HG03378 (cell line): ENCODE results near the gene FITM1.
"Not testable (repeated sequence)": the region's sequence is repeated elsewhere in the genome, so short reads cannot be mapped to it uniquely, and the experiment has no call there.

Experiments
- ATAC-seq: cut with Tn5 transposase; IDR thresholded peaks from one replicate; pipeline ENCODE4 v1.9.1; 2021; ENCODE audit warnings: mild to moderate bottlenecking, moderate library complexity; ENCODE audit not compliant: unreplicated experiment

Gene FITM1

GRCh38 chr14:24098229-24098926 lies 32.1 kb upstream of the FITM1 start:
- ATAC-seq = no peak

GRCh38 chr14:24098927-24099813 lies 31.3 kb upstream of the FITM1 start:
- ATAC-seq = no peak

GRCh38 chr14:24100197-24100981 lies 30.1 kb upstream of the FITM1 start:
- no peak for ATAC-seq

GRCh38 chr14:24100982-24101494 lies 29.4 kb upstream of the FITM1 start:
- ATAC-seq = no peak

GRCh38 chr14:24102357-24103048 lies 28.0 kb upstream of the FITM1 start:
- no peak for ATAC-seq

GRCh38 chr14:24103451-24103850 lies 27.0 kb upstream of the FITM1 start:
- ATAC-seq = no peak

- ATAC-seq = not testable (repeated sequence)
Observed at GRCh38 chr14:24105609-24106239, 24.7 kb upstream of the FITM1 start.

- no peak for ATAC-seq
Observed at GRCh38 chr14:24106672-24107271, 23.7 kb upstream of the FITM1 start.

GRCh38 chr14:24108336-24108874 lies 22.1 kb upstream of the FITM1 start:
- ATAC-seq = no peak

- ATAC-seq = no peak
Observed at GRCh38 chr14:24110060-24110459, 20.4 kb upstream of the FITM1 start.

GRCh38 chr14:24110523-24110922 lies 19.9 kb upstream of the FITM1 start:
- no peak for ATAC-seq

GRCh38 chr14:24113379-24113800 lies 17.1 kb upstream of the FITM1 start:
- ATAC-seq = no peak

- ATAC-seq = peak; percentile 34
Observed at GRCh38 chr14:24113801-24114531, 16.5 kb upstream of the FITM1 start.

- peak; percentile 89 for ATAC-seq
Observed at GRCh38 chr14:24114532-24115421, 15.7 kb upstream of the FITM1 start, which contains the start of the genes DCAF11 and NRL. Gene DCAF11 (plus strand): TSS chr14:24114777. CDS start chr14:24115595, 818 bp downstream. Gene NRL (minus strand): TSS chr14:24114949. CDS start chr14:24082848, 32,101 bp downstream.

- no peak for ATAC-seq
Observed at GRCh38 chr14:24115422-24116127, 14.9 kb upstream of the FITM1 start.

- no peak for ATAC-seq
Observed at GRCh38 chr14:24116128-24116814, 14.2 kb upstream of the FITM1 start.
